CD4-positive, alpha-beta T cell treated with Interleukin-15 for 4 hours (primary cell): ENCODE measurements around the gene PSMD14.
A peak's percentile ranks its signal among the peaks of the same experiment; 100 is the strongest.
"Not testable (repeated sequence)": the region's sequence is repeated elsewhere in the genome, so short reads cannot be mapped to it uniquely, and the experiment has no call there.

Source experiments
- DNase-seq: peaks from one replicate; pipeline ENCODE4 v3.0.0-alpha.2; 2020; ENCODE audit warnings: low spot score

The PSMD14 gene

DNA sequence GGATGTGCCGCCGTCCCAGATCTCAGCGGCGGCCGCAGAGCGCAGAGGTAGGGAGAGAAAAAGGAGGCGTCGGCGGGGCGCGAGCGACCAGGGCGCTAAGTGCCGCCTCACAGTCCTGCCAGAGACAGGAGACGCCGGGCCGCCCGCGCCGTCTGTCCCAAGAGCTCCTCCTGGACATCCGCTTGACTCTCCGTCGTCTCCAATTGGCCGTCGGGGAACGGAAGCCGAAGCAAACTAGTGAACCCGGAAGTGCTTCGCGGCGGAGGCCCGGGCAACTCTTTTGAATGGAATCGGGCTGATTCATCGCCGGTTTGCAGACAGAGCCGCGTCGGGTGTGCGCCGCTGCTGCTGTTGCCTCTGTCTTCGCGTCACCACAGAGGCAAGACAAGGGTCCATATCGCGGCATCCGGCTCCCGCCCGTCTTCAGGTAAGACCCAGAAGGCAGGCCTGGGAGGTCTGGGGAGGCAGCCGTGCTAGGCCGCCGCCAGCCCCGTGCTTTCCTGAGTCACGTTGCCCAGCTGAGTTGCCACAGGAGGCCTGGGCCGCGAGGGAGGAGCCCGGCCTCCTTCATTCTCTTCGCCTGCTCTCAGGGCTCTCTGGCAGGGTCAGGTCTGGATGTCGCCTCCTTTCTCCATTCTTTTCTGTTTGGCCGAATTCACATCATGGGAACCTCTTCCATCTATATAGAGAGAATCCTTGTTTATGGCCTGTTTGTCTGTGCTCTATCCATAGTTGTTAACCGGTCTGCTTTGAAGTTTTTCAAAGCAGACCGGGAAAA is at the start of gene PSMD14:
Gene PSMD14, plus strand, starts transcription at position 248 of the 778 bp plus-strand sequence. CDS start 10,401 bp downstream, outside the sequence.
- peak; percentile 89 for DNase-seq

DNA sequence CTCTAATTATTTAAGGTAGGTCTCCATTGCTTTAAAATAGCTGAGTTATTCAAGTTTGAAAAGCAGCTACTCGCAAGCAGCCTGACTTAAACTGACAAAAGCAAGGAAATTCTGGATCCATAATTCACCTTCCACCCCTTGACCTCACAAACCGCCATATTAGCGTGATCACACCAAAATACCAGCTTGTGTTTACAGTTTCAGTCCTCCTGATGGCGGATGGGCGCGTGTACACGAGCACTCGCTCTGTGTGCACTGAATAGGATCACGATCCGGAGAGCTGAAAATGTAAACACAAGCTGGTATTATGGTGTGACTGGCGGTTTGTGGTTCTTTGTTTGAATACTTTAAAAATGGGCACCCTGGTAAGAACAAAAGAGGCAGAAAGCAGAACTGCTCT is 42.4 kb upstream of the PSMD14 start:
- DNase-seq: no peak

GRCh38 chr2:161269111-161269510 is 39.1 kb upstream of the PSMD14 start:
- no peak for DNase-seq

GRCh38 chr2:161273038-161273760 is 35.0 kb upstream of the PSMD14 start:
- peak; percentile 68 for DNase-seq

- DNase-seq: not testable (repeated sequence)
Measured at GRCh38 chr2:161278564-161279229, 29.5 kb upstream of the PSMD14 start.

DNA sequence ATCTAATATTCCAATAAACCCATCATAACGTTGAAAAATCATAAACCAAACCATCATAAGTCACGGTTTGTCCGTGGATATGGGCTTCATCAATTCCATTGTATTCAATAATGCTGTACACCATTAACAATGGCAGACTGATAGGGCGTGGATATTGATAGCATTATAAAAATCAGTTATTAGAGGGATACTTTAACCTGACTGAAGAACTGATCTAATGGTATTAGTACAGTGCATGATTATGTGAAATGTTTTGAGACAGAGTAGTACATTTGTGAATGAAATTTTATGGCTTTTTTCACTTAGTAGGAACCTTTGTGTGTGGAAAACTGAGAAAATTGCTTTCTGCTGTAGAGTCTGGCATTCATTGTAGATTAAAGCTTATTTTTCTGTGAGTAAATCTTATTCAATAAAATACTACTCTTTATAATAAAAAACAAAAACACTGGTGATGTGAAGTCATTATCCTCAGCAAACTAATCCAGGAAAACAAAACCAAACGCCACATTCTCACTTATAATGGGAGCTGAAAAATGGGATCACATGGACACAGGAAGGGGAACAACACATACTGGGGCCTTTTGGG is 28.9 kb upstream of the PSMD14 start:
- DNase-seq: not testable (repeated sequence)

DNA sequence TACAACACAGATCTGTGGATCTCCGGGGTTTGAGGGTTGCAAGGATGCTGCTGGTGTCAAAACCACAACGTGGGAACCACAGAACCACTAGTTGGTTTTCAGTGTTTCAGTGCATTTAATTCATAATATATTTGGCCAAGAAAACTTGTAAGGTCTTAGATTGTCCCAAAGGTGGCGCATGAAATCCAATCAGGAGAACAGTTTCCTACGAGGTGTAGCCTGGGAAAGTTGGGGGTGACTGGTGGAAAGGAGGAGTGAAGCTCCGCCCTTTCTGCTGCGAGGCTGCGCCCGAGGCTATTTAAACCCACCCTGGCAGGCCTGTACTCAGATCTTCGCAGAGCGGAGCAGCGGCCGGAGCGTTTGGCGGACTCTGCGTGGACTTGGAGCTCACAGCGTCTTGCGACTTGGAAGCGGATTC is 27.3 kb upstream of the PSMD14 start:
- peak; percentile 4 for DNase-seq

- DNase-seq: not testable (repeated sequence)
Measured at GRCh38 chr2:161281615-161282310, 26.5 kb upstream of the PSMD14 start.

- not testable (repeated sequence) for DNase-seq
Measured at GRCh38 chr2:161282311-161282644, 25.9 kb upstream of the PSMD14 start.

GRCh38 chr2:161283926-161284325 is 24.3 kb upstream of the PSMD14 start:
- no peak for DNase-seq

- no peak for DNase-seq
Measured at GRCh38 chr2:161303535-161304050, 4.6 kb upstream of the PSMD14 start.

GRCh38 chr2:161306919-161307318 is 1.3 kb upstream of the PSMD14 start:
- DNase-seq: no peak

GRCh38 chr2:161307676-161308075 is 549 bp upstream of the PSMD14 start:
- DNase-seq: no peak

DNA sequence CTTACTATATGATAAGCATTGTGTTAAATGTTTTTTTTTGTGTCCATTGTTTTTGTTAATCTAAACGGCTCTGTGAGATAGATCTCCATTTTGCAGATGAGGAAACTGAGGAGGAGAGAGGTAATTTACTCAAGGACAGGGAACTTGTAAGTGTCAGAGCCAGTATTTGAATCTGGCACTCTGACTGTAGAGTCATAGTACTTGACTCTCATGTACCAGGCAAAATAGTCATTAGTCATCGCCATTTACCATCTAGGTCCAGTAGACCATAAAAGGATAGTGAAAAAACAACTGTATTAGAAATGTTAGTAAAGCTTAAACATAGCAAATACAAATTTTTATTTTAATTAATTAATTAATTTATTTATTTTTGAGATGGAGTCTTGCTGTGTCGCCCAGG is 4.8 kb downstream of the PSMD14 start:
- DNase-seq: no peak

DNA sequence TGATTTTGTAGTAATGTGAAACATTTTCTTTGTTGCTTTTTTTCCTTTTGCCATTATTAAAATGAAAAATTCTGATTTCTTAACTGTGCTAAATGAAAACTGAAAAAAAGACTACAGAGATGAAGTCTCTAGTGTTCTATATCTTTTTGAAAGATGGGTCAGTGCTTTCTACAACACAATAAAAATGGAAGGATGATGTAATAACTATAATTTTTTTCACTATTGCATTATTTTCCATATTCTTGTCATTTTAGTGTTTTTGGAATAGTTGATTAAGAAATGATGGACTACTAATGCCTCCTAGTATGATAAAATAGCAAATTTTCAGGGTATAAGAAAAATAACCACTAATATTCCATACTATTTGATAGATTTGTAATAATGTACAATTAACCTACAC is 7.2 kb downstream of the PSMD14 start:
- no peak for DNase-seq

DNA sequence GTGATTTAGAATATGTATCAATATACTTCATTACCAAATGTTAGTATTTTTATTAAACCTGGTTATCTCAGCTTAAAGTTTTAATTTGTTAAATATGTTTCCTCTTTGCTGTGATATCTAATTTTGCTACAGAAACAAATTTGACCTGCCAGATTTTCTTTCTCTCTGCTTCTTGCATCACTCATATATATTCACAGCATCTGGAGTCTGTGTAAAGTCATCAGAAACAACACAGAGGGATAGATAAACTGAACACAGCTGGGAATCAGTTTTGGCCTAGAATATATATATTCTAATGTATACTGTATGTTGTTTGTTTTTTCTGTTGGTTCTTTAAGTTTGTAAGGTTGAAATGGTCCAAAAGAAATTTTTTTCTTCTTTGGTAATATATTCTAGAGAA is 8.5 kb downstream of the PSMD14 start:
- DNase-seq: no peak

GRCh38 chr2:161321944-161322648 is 13.9 kb downstream of the PSMD14 start:
- DNase-seq: no peak

- no peak for DNase-seq
Measured at GRCh38 chr2:161324876-161325275, 16.7 kb downstream of the PSMD14 start.

GRCh38 chr2:161327582-161327981 is 19.4 kb downstream of the PSMD14 start:
- no peak for DNase-seq

DNA sequence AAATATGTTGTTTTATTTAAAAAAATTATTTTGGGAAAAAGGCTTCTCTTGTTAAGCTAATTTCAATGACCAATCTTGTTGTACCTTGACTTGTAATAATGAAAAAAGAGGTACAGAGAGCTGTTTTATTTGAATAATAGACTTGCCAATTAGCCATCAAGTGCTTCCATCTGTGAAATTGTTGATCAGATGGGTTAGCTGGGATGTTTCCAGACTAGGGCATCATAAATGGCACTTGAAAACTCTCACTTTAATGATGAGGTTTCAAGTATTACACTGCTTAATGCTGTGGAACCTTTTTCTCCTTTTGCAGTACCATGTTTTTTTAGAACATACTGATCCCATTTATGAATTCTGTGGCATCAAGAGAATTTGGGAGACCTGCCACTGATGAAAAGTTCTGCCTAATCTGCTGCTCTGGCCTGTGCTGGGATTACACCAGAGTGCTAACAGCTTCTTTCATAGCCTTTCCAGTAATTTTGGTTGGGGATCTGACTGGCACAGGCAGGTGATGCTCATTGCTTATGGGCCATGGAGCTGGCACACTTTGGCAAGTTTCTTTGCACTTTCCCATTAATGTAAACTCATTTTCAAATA is 24.2 kb downstream of the PSMD14 start:
- DNase-seq: no peak

GRCh38 chr2:161335626-161336025 is 27.4 kb downstream of the PSMD14 start:
- DNase-seq: no peak
